Hepatic stellate cell (primary cell): Measurements from ENCODE around the gene GBP2.

Experiments
- DNase-seq: peaks from one replicate; pipeline ENCODE4 v3.0.0; 2011; ENCODE audit warnings: low spot score

The GBP2 gene

GRCh38 chr1:89065079-89065868, 60.6 kb downstream of the GBP2 start, which contains the start of gene GBP1:
TSS of gene GBP1 (minus strand) at chr1:89065208. CDS start at chr1:89063234, 1,974 bp downstream.
- peak; percentile 40 for DNase-seq

GRCh38 chr1:89064632-89065031, 61.3 kb downstream of the GBP2 start:
- no peak for DNase-seq

- no peak for DNase-seq
Measured at GRCh38 chr1:89063094-89063493, 62.8 kb downstream of the GBP2 start.

GRCh38 chr1:89060091-89060490, 65.8 kb downstream of the GBP2 start:
- no peak for DNase-seq
